Measurements from ENCODE around the gene ISOC1. TPM values are rescaled to one million over a fixed set of nuclear protein-coding genes. Genes with fewer than 3 reads are reported as not detected.

ISOC1 gene
- total RNA-seq, 4 donors from 2014 or later, result 15.6 to 43.0 (median 34.1) TPM

DNA sequence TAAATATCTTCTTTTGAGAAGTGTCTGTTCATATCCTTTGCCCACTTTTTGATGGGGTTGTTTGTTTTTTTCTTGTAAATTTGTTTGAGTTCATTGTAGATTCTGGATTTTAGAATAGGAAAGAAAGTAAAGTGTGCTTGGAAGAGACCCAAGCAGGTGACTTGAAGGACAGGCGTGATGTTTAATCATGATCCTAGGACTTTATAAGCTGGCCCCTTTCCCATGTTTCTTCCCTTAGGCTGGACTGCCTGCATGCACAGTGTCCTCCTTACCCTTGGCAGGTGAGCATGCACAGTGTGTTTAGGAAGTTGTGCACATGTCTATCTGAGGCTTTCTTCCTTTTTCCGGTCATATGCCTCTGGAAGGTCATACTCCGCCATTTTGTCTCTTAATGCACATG lies 61.3 kb downstream of the ISOC1 start:
- TF ChIP-seq, protein P1, sequence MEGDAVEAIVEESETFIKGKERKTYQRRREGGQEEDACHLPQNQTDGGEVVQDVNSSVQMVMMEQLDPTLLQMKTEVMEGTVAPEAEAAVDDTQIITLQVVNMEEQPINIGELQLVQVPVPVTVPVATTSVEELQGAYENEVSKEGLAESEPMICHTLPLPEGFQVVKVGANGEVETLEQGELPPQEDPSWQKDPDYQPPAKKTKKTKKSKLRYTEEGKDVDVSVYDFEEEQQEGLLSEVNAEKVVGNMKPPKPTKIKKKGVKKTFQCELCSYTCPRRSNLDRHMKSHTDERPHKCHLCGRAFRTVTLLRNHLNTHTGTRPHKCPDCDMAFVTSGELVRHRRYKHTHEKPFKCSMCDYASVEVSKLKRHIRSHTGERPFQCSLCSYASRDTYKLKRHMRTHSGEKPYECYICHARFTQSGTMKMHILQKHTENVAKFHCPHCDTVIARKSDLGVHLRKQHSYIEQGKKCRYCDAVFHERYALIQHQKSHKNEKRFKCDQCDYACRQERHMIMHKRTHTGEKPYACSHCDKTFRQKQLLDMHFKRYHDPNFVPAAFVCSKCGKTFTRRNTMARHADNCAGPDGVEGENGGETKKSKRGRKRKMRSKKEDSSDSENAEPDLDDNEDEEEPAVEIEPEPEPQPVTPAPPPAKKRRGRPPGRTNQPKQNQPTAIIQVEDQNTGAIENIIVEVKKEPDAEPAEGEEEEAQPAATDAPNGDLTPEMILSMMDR (IDR thresholded peaks at IDR 0.05; ENCODE audit: low read depth), result no peak

DNA sequence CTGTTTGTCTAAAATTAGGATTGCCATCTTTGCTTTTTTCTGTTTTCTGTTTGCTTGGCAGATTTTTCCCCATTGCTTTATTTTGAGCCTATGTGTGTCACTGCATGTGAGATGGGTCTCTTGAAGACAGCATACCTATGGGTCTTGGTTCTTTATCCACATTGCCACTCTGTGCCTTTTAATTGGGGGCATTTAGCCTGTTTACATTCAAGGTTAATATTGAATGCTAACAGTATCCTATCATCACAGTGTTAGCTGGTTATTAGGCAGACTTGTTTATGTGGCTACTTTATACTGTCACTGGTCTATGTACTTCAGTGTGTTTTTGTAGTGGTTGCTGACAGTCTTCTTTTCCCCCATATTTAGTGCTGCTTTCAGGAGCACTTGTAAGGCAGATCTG lies 67.3 kb downstream of the ISOC1 start:
- TF ChIP-seq, protein P1 (IDR thresholded peaks at IDR 0.05; ENCODE audit: low read depth), result no peak

Small RNA genes lying within 50 kb of the gene (small RNA-seq; reads per million reads assigned to genes)
- gene MIR4633, result not detected

Other genes with a start within 250 kb of the ISOC1 start
- under 1 TPM in 2 of 4 donors, not detected in 2; 0.44 to 0.51 TPM for gene SLC27A6, start 129.3 kb upstream of the ISOC1 start, total RNA-seq

All from subcutaneous adipose tissue (tissue), 4 donors.